ENCODE measurements around the gene LRRC46. TPM values are rescaled to one million over a fixed set of nuclear protein-coding genes. Genes with fewer than 3 reads are reported as not detected.

LRRC46 gene
- total and polyA plus RNA-seq, 2 of the 13 experiments (the other 11 are each of a cell fraction or from before 2014, with no cell fraction given) = 0.09 TPM

- no peak for TF ChIP-seq ZNF646 (CRISPR knock-in tag; IDR thresholded peaks at IDR 0.05)
- peak; percentile 64 for TF ChIP-seq ZEB1 (IDR thresholded peaks at IDR 0.05; ENCODE audit: insufficient replicate concordance, low read depth)
- peak; percentile 54; the same call in 1 of the 2 replicates for TF ChIP-seq E2F1 (CRISPR knock-in tag; IDR thresholded peaks at IDR 0.05)
- no peak for TF ChIP-seq REXO4 (CRISPR knock-in tag; IDR thresholded peaks at IDR 0.05; ENCODE audit: borderline replicate concordance)
- no peak for TF ChIP-seq ZBTB8A (CRISPR knock-in tag; IDR thresholded peaks at IDR 0.05; ENCODE audit: borderline replicate concordance, low read depth)
- TF ChIP-seq ZNF143 (CRISPR knock-in tag; IDR thresholded peaks at IDR 0.05) = peak; percentile 57
- peak; percentile 70; the same call in 1 of the 2 replicates for TF ChIP-seq ZNF543 (CRISPR knock-in tag; IDR thresholded peaks at IDR 0.05)
- no peak for TF ChIP-seq AGO1 (IDR thresholded peaks at IDR 0.05; ENCODE audit: low read depth, low read length, poor library complexity, severe bottlenecking)
- peak; percentile 84; the same call in 1 of the 2 replicates for TF ChIP-seq ZNF776 (CRISPR knock-in tag; IDR thresholded peaks at IDR 0.05)
- peak; percentile 33; the same call in 1 of the 2 replicates for TF ChIP-seq KLF6 (CRISPR knock-in tag; IDR thresholded peaks at IDR 0.05)
- peak; percentile 51; the same call in 1 of the 2 replicates for TF ChIP-seq DZIP1 (CRISPR knock-in tag; IDR thresholded peaks at IDR 0.05)
- TF ChIP-seq CCDC6 (CRISPR knock-in tag; IDR thresholded peaks at IDR 0.05) = no peak
- TF ChIP-seq FOXJ3 (CRISPR knock-in tag; IDR thresholded peaks at IDR 0.05; ENCODE audit: borderline replicate concordance) = peak; percentile 59; the same call in 1 of the 2 replicates
- TF ChIP-seq, protein P1, sequence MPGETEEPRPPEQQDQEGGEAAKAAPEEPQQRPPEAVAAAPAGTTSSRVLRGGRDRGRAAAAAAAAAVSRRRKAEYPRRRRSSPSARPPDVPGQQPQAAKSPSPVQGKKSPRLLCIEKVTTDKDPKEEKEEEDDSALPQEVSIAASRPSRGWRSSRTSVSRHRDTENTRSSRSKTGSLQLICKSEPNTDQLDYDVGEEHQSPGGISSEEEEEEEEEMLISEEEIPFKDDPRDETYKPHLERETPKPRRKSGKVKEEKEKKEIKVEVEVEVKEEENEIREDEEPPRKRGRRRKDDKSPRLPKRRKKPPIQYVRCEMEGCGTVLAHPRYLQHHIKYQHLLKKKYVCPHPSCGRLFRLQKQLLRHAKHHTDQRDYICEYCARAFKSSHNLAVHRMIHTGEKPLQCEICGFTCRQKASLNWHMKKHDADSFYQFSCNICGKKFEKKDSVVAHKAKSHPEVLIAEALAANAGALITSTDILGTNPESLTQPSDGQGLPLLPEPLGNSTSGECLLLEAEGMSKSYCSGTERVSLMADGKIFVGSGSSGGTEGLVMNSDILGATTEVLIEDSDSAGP (CRISPR knock-in tag; IDR thresholded peaks at IDR 0.05; ENCODE audit: borderline replicate concordance) = peak; percentile 91; the same call in 1 of the 2 replicates
- TF ChIP-seq ZFP62 (CRISPR knock-in tag; IDR thresholded peaks at IDR 0.05) = 0 out of 2 replicates have a peak, but pooled peaks have one; percentile 14
Measured at GRCh38 chr17:47840742-47841487, 9.4 kb downstream of the LRRC46 start, which contains the start of gene SCRN2 (continued).

Measured in HepG2 (cell line).